GM23248 (cell line): Measurements from ENCODE around the gene TBKBP1. TPM values are rescaled to one million over a fixed set of nuclear protein-coding genes. Genes with fewer than 3 reads are reported as not detected.

Source experiments
- DNase-seq: peaks from one replicate; pipeline ENCODE4 v3.0.0-alpha.2; 2015
- H2AFZ ChIP-seq: fragments of 200-600 bp; sonication (generic); 2 replicates; pipeline ENCODE4 v1.6.1; 2016; ENCODE audit warnings: antibody characterized with exemption
- H3F3A ChIP-seq: fragments of 200-600 bp; sonication (generic); 2 replicates; pipeline ENCODE4 v1.6.1; 2016; ENCODE audit warnings: mild to moderate bottlenecking, antibody characterized with exemption, mixed run types; ENCODE audit not compliant: insufficient read depth
- H3K27ac ChIP-seq: fragments of 200-600 bp; sonication (generic); 2 replicates; pipeline ENCODE4 v1.5.1; 2016; ENCODE audit warnings: mild to moderate bottlenecking
- H3K27me3 ChIP-seq: fragments of 200-600 bp; sonication (generic); replicated peaks from 2 replicates; pipeline ENCODE4 v1.6.1; 2016; ENCODE audit warnings: mild to moderate bottlenecking; ENCODE audit not compliant: insufficient read depth
- H3K36me3 ChIP-seq: fragments of 200-600 bp; sonication (generic); 2 replicates; pipeline ENCODE4 v1.6.1; 2016; ENCODE audit warnings: low read depth, mild to moderate bottlenecking
- H3K4me1 ChIP-seq: fragments of 200-600 bp; sonication (generic); 2 replicates; pipeline ENCODE4 v1.6.1; 2016; ENCODE audit warnings: mild to moderate bottlenecking; ENCODE audit not compliant: insufficient read depth
- H3K4me2 ChIP-seq: fragments of 200-600 bp; sonication (generic); one replicate; pipeline ENCODE4 v1.6.1; 2016; ENCODE audit warnings: mild to moderate bottlenecking; ENCODE audit not compliant: unreplicated experiment
- H3K4me3 ChIP-seq: fragments of 200-600 bp; sonication (generic); 2 replicates; pipeline ENCODE4 v1.5.1; 2016; ENCODE audit warnings: mild to moderate bottlenecking
- H3K79me2 ChIP-seq: fragments of 200-600 bp; sonication (generic); 2 replicates; pipeline ENCODE4 v1.6.1; 2016; ENCODE audit warnings: mild to moderate bottlenecking; ENCODE audit not compliant: insufficient read depth
- H3K9ac ChIP-seq: fragments of 200-600 bp; sonication (generic); 2 replicates; pipeline ENCODE4 v1.6.1; 2016; ENCODE audit warnings: mild to moderate bottlenecking
- H3K9me2 ChIP-seq: fragments of 200-600 bp; sonication (generic); 2 replicates; pipeline ENCODE4 v1.6.1; 2016; ENCODE audit warnings: mixed run types, mild to moderate bottlenecking, moderate library complexity; ENCODE audit not compliant: insufficient read depth
- H3K9me3 ChIP-seq: fragments of 200-600 bp; sonication (generic); one replicate; pipeline ENCODE4 v1.6.1; 2017; ENCODE audit warnings: low read depth
- H4K20me1 ChIP-seq: fragments of 200-600 bp; sonication (generic); 2 replicates; pipeline ENCODE4 v1.6.0; 2016; ENCODE audit not compliant: insufficient read depth
- EZH2 ChIP-seq: fragments of 200-600 bp; sonication (generic); IDR thresholded peaks from 2 replicates; pipeline ENCODE4 v1.6.1; 2018; ENCODE audit warnings: antibody characterized with exemption, mild to moderate bottlenecking; ENCODE audit not compliant: insufficient read depth, poor library complexity, severe bottlenecking
- EZH2phosphoT487 ChIP-seq: fragments of 200-600 bp; sonication (generic); IDR thresholded peaks from 2 replicates; pipeline ENCODE4 v1.6.1; 2018; ENCODE audit warnings: antibody characterized with exemption, moderate library complexity, mild to moderate bottlenecking, low read depth; ENCODE audit not compliant: insufficient read depth
- WGBS, 2 experiments: methylation state at CpG; one replicate each; pipeline ENCODE4 v1.1.6; 2015 to 2017; ENCODE audit warnings: low lambda C conversion rate in 2 of 2, low coverage in 1 of 2; ENCODE audit errors: missing lambda C conversion rate in 2 of 2; 5-methylcytosine and 5-hydroxymethylcytosine counted together
- in situ Hi-C: fragments of 300-500 bp; cut with MboI; formaldehyde crosslinking; loops from 2 replicates; pipeline ENCODE4 v1.15.0; 2020
- polyA plus RNA-seq: library from polyadenylated mRNA; unstranded; fragments of >200 nt; fragmentation: Nextera tagmentation; extraction: Ambion mirVana; gene quantifications from 2 replicates; pipeline ENCODE4 v1.2.1, GENCODE V29; 2016
- total RNA-seq: library from RNA; depleted of rRNA; stranded (reverse); fragments of >200 nt; shearing (Covaris generic); gene quantifications from 2 replicates; pipeline ENCODE4 v1.2.3, GENCODE V29; 2014

TBKBP1 gene
- total and polyA plus RNA-seq, 2 experiments from 2014 or later: 1.1 to 12.3 TPM

- peak overlapping the region; percentile 67 for H3K9ac ChIP-seq
- peak; percentile 86 for DNase-seq
- 68 to 70% methylated on average over 7 of the region's 7 CpGs for WGBS, 2 experiments
- H2AFZ ChIP-seq: no peak overlapping the region
- H3K9me3 ChIP-seq: no peaks in the 10 kb centered on the region
- H3K9me2 ChIP-seq: no peaks in the 10 kb centered on the region
- H3K79me2 ChIP-seq: peaks cover 10% of the 10 kb centered on the region
- H3K27me3 ChIP-seq: no peaks in the 10 kb centered on the region
- peak overlapping the region; percentile 60 for H3K4me2 ChIP-seq
- TF ChIP-seq EZH2phosphoT487 (no peak), EZH2 (no peak)
- H3K27ac ChIP-seq: peak overlapping the region; percentile 91
- H3F3A ChIP-seq: peaks cover 64% of the 10 kb centered on the region
- in situ Hi-C loops: no loop called here
- H3K4me1 ChIP-seq: peaks cover 48% of the 10 kb centered on the region
- peaks cover 22% of the 10 kb centered on the region for H3K36me3 ChIP-seq
- no peaks in the 10 kb centered on the region for H4K20me1 ChIP-seq
- no peak overlapping the region for H3K4me3 ChIP-seq
These were observed 7.2 kb upstream of the TBKBP1 start for GRCh38 chr17:47686664-47687327.

- TF ChIP-seq EZH2phosphoT487 (no peak), EZH2 (no peak)
- Histone ChIP-seq H3K4me1 (peaks cover 48% of the 10 kb centered on the region), H3K79me2 (0 out of 2 replicates have a peak, but pooled peaks cover 4% of the 10 kb centered on the region), H3K36me3 (peaks cover 17% of the 10 kb centered on the region), H2AFZ (no peak overlapping the region), H3K9me2 (no peaks in the 10 kb centered on the region), H3F3A (peaks cover 59% of the 10 kb centered on the region), H4K20me1 (no peaks in the 10 kb centered on the region), H3K27me3 (no peaks in the 10 kb centered on the region), H3K4me3 (no peak overlapping the region), H3K4me2 (no peak overlapping the region), H3K9ac (peak overlapping the region; percentile 67; the same call in 1 of the 2 replicates), H3K9me3 (no peaks in the 10 kb centered on the region), H3K27ac (peak overlapping the region; percentile 91)
- no peak for DNase-seq
- in situ Hi-C loops: no loop called here
These were observed 6.7 kb upstream of the TBKBP1 start for GRCh38 chr17:47687328-47687690.

- Histone ChIP-seq H3K4me1 (peaks cover 48% of the 10 kb centered on the region), H3K9ac (peak overlapping the region; percentile 67; the same call in 1 of the 2 replicates), H3K36me3 (peaks cover 13% of the 10 kb centered on the region), H3K27me3 (no peaks in the 10 kb centered on the region), H2AFZ (no peak overlapping the region), H4K20me1 (no peaks in the 10 kb centered on the region), H3K4me2 (no peak overlapping the region), H3K27ac (peak overlapping the region; percentile 91), H3K79me2 (0 out of 2 replicates have a peak, but pooled peaks cover under 1% of the 10 kb centered on the region), H3K9me2 (no peaks in the 10 kb centered on the region), H3F3A (peaks cover 54% of the 10 kb centered on the region), H3K9me3 (no peaks in the 10 kb centered on the region), H3K4me3 (no peak overlapping the region)
- in situ Hi-C loops: no loop called here
- 53 to 62% methylated on average over 1 of the region's 1 CpG for WGBS, 2 experiments
- DNase-seq: peak; percentile 59
- TF ChIP-seq EZH2phosphoT487: no peak
- no peak for TF ChIP-seq EZH2
These were observed 6.2 kb upstream of the TBKBP1 start for GRCh38 chr17:47687748-47688147.

GRCh38 chr17:47690121-47690520, 3.8 kb upstream of the TBKBP1 start:
- peaks cover 31% of the 10 kb centered on the region for H3F3A ChIP-seq
- H3K9ac ChIP-seq: no peak overlapping the region
- H3K4me2 ChIP-seq: no peak overlapping the region
- DNase-seq: no peak
- H3K9me3 ChIP-seq: no peaks in the 10 kb centered on the region
- H3K4me1 ChIP-seq: peaks cover 37% of the 10 kb centered on the region
- TF ChIP-seq EZH2phosphoT487 (no peak), EZH2 (no peak)
- 44 to 55% methylated on average over 3 of the region's 3 CpGs for WGBS, 2 experiments
- H3K27me3 ChIP-seq: no peaks in the 10 kb centered on the region
- no peak overlapping the region for H3K4me3 ChIP-seq
- no peaks in the 10 kb centered on the region for H3K9me2 ChIP-seq
- H3K36me3 ChIP-seq: no peaks in the 10 kb centered on the region
- no peaks in the 10 kb centered on the region for H3K79me2 ChIP-seq
- H3K27ac ChIP-seq: no peak overlapping the region
- in situ Hi-C loops: no loop called here
- H4K20me1 ChIP-seq: no peaks in the 10 kb centered on the region
- no peak overlapping the region for H2AFZ ChIP-seq
